Activated CD4-positive, alpha-beta T cell treated with anti-CD3 and anti-CD28 coated beads, Interleukin-2, amount 50 U/mL, for 48 hours (primary cell): ENCODE measurements around the gene LRTM2.

Experiments used
- DNase-seq, 2 experiments: peaks; one replicate each; pipeline ENCODE4 v3.0.0-alpha.2; 2020

The LRTM2 gene

GRCh38 chr12:1830981-1831963 lies 10.9 kb downstream of the LRTM2 start:
- DNase-seq, result peak in 1 of 2 experiments; percentile 16

- no peak for DNase-seq
These were observed 12.6 kb downstream of the LRTM2 start for GRCh38 chr12:1832801-1833595.

GRCh38 chr12:1833596-1834028 lies 13.2 kb downstream of the LRTM2 start:
- DNase-seq, result no peak

GRCh38 chr12:1834186-1834925 lies 14.0 kb downstream of the LRTM2 start:
- DNase-seq, result no peak

GRCh38 chr12:1835211-1836131 lies 15.1 kb downstream of the LRTM2 start:
- no peak for DNase-seq

GRCh38 chr12:1836241-1836803 lies 16.0 kb downstream of the LRTM2 start:
- no peak for DNase-seq

- DNase-seq, result no peak
These were observed 16.6 kb downstream of the LRTM2 start for GRCh38 chr12:1836854-1837421.

- no peak for DNase-seq
These were observed 17.3 kb downstream of the LRTM2 start for GRCh38 chr12:1837541-1838204.

GRCh38 chr12:1838205-1838993 lies 18.0 kb downstream of the LRTM2 start:
- no peak for DNase-seq

- no peak for DNase-seq
These were observed 18.6 kb downstream of the LRTM2 start for GRCh38 chr12:1838994-1839365.

- DNase-seq, result no peak
These were observed 19.1 kb downstream of the LRTM2 start for GRCh38 chr12:1839464-1839863.

- DNase-seq, result no peak
These were observed 19.9 kb downstream of the LRTM2 start for GRCh38 chr12:1839956-1840951.

- no peak for DNase-seq
These were observed 20.6 kb downstream of the LRTM2 start for GRCh38 chr12:1840981-1841425.

- no peak for DNase-seq
These were observed 21.3 kb downstream of the LRTM2 start for GRCh38 chr12:1841586-1842182.

GRCh38 chr12:1842183-1842904 lies 22.0 kb downstream of the LRTM2 start:
- DNase-seq, result no peak

GRCh38 chr12:1842905-1843640 lies 22.7 kb downstream of the LRTM2 start:
- DNase-seq, result no peak

GRCh38 chr12:1843641-1844005 lies 23.3 kb downstream of the LRTM2 start:
- no peak for DNase-seq
